NOMO-1 treated with dmso at 0.1 percent for 144 hours (cell line): ENCODE data around the gene GMDS.

Source experiments
- DNase-seq: peaks from one replicate; lab custom pipeline; 2025; ENCODE audit not compliant: unreplicated experiment; lab: John Stamatoyannopoulos, UW

The GMDS gene

GRCh38 chr6:2209226-2209809 lies 36.1 kb downstream of the GMDS start:
- DNase-seq: no peak

- no peak for DNase-seq
Measured at GRCh38 chr6:2208468-2208867, 36.9 kb downstream of the GMDS start.

GRCh38 chr6:2205396-2205795 lies 40.0 kb downstream of the GMDS start:
- no peak for DNase-seq

GRCh38 chr6:2204272-2204671 lies 41.1 kb downstream of the GMDS start:
- DNase-seq: no peak

GRCh38 chr6:2203264-2203663 lies 42.1 kb downstream of the GMDS start:
- DNase-seq: no peak

- no peak for DNase-seq
Measured at GRCh38 chr6:2197984-2198383, 47.4 kb downstream of the GMDS start.

GRCh38 chr6:2197177-2197671 lies 48.2 kb downstream of the GMDS start:
- no peak for DNase-seq

GRCh38 chr6:2196079-2196679 lies 49.2 kb downstream of the GMDS start:
- no peak for DNase-seq

- DNase-seq: no peak
Measured at GRCh38 chr6:2194643-2195042, 50.8 kb downstream of the GMDS start.

GRCh38 chr6:2193931-2194330 lies 51.5 kb downstream of the GMDS start:
- DNase-seq: no peak

- peak; percentile 25 for DNase-seq
Measured at GRCh38 chr6:2192976-2193375, 52.4 kb downstream of the GMDS start.

- DNase-seq: no peak
Measured at GRCh38 chr6:2191390-2191740, 54.0 kb downstream of the GMDS start.

GRCh38 chr6:2190661-2191389 lies 54.6 kb downstream of the GMDS start:
- no peak for DNase-seq

GRCh38 chr6:2188856-2189384 lies 56.5 kb downstream of the GMDS start:
- no peak for DNase-seq

GRCh38 chr6:2188397-2188796 lies 57.0 kb downstream of the GMDS start:
- no peak for DNase-seq

- DNase-seq: no peak
Measured at GRCh38 chr6:2187826-2188225, 57.6 kb downstream of the GMDS start.

- DNase-seq: no peak
Measured at GRCh38 chr6:2186516-2186915, 58.9 kb downstream of the GMDS start.

- DNase-seq: no peak
Measured at GRCh38 chr6:2185466-2185865, 59.9 kb downstream of the GMDS start.

- DNase-seq: no peak
Measured at GRCh38 chr6:2184700-2185455, 60.5 kb downstream of the GMDS start.

- DNase-seq: no peak
Measured at GRCh38 chr6:2183752-2184151, 61.7 kb downstream of the GMDS start.

- DNase-seq: no peak
Measured at GRCh38 chr6:2183246-2183645, 62.2 kb downstream of the GMDS start.
